ENCODE data around the gene ZNF592.
"Not testable (repeated sequence)": the region's sequence is repeated elsewhere in the genome, so short reads cannot be mapped to it uniquely, and the experiment has no call there.

ZNF592 gene, protein sequence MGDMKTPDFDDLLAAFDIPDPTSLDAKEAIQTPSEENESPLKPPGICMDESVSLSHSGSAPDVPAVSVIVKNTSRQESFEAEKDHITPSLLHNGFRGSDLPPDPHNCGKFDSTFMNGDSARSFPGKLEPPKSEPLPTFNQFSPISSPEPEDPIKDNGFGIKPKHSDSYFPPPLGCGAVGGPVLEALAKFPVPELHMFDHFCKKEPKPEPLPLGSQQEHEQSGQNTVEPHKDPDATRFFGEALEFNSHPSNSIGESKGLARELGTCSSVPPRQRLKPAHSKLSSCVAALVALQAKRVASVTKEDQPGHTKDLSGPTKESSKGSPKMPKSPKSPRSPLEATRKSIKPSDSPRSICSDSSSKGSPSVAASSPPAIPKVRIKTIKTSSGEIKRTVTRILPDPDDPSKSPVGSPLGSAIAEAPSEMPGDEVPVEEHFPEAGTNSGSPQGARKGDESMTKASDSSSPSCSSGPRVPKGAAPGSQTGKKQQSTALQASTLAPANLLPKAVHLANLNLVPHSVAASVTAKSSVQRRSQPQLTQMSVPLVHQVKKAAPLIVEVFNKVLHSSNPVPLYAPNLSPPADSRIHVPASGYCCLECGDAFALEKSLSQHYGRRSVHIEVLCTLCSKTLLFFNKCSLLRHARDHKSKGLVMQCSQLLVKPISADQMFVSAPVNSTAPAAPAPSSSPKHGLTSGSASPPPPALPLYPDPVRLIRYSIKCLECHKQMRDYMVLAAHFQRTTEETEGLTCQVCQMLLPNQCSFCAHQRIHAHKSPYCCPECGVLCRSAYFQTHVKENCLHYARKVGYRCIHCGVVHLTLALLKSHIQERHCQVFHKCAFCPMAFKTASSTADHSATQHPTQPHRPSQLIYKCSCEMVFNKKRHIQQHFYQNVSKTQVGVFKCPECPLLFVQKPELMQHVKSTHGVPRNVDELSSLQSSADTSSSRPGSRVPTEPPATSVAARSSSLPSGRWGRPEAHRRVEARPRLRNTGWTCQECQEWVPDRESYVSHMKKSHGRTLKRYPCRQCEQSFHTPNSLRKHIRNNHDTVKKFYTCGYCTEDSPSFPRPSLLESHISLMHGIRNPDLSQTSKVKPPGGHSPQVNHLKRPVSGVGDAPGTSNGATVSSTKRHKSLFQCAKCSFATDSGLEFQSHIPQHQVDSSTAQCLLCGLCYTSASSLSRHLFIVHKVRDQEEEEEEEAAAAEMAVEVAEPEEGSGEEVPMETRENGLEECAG (N-terminal part only)

GRCh38 chr15:84748274-84749110 lies at the start of gene ZNF592:
ZNF592 (plus strand) TSS chr15:84748592; CDS start chr15:84782676, 34,084 bp downstream.
- DNase-seq, result peak; percentile 27 to 89 (median 73)

DNA sequence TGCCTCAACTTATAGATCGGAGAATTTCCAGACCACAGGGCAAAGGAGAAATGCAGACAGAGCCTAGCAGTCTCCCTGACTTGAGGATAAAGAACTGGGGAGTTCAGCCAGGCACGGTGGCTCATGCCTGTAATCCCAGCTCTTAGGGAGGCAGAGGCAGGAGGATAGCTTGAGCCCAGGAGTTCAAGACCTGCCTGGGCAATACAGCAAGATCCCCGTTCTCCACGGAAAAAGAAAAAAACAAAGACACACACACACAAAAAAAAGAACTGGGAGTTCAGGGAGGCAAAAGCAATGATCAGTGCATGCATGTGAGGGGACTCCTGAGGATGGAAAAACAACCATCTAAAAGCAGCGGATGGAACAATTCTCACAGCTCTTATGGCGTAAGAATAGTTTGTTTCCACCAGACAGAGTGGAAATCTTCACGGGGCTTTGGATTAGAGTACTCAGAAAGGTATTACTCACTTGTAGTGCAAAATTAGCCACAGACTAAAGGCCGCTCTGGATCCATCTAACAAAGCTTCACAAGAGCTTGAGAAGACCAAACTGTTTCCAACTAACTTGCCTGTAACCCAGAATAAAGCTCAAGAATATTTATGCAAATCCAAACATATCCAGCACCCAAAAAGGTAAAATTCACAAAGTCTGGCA lies 48.7 kb upstream of the ZNF592 start:
- DNase-seq, result no peak

- peak in 20 of 51 donors; percentile 2 to 60 (median 17) for DNase-seq
Observed at GRCh38 chr15:84702961-84703482, 45.4 kb upstream of the ZNF592 start.

DNA sequence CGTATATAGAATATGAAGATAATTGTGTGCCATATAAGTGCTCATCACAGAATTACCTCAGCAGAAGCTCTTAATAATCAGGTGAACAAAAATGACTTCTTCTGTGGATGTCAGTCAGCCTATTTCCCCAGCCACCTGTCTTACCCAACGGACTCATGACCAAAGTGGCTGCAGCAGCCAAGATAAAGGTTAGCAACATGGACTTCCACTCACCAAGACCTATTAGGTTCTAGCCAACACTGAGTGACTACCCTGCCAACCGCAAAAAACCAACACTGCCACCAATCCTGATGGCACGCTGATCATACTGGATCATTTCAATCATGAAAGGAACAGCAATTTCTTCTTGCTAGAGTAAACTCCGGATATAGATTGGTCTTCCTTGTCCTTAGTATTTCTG lies 44.6 kb upstream of the ZNF592 start:
- no peak for DNase-seq

DNA sequence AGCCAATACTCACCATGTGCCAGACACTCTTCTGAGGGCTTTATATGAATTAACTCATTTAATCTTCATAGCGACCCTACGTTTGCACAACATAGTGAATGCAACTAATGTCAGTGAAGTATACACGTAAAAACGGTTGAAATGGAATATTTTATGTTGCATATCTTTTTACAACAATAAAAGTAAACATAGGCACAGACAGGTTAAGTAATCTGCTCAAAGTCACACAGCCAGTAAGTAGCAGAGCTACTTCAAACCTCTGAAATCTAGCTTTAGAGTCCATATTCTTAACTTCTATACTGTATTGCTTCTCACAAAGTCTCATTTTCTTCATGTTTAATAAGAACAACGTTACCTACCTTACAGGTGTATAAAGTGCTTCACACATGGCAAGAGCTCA lies 34.0 kb upstream of the ZNF592 start:
- no peak for DNase-seq

GRCh38 chr15:84714821-84715220 lies 33.6 kb upstream of the ZNF592 start:
- no peak for DNase-seq

- peak in 15 of 51 donors; percentile 8 to 76 (median 37) for DNase-seq
Observed at GRCh38 chr15:84715441-84716035, 32.9 kb upstream of the ZNF592 start.

DNA sequence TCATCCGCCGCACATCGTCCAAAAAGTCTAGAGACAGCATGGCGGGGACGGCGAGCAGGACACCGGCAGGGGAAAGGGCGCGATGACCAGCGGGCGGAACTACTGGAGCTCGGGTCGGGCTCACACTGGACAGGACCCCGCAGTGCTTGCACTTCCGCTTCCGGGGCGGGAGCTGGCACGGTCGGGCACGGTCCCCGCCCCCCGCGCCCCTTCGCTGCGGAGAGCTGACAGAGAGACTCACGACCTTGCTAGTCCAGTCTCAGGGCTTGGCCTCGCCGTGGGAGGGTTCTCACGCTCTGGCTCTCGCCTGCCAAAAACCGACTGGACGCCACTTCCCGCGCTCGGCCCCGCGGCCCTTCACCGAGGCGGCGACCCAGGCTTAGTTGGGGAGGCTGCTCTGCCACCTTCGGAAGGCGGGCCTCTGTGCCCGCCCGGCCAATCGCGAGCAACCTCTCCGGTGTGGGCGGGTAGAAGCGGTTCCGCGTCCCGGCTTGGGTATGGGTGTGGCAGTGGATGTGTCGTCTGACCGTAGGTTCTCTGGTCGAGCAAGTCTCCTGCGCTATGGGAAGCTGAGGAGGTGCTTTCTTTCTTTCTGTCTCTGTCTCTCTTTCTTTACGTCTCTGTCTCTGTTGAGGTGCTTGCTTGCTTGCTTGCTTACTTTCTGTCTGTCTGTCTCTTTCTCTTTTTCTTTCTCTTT lies 32.2 kb upstream of the ZNF592 start, which contains the start of gene SEC11A:
TSS of gene SEC11A (minus strand) at position 104 of the 697 bp plus-strand sequence. CDS start at position 40, 64 bp downstream.
- peak; percentile 81 to 100 (median 96) for DNase-seq

DNA sequence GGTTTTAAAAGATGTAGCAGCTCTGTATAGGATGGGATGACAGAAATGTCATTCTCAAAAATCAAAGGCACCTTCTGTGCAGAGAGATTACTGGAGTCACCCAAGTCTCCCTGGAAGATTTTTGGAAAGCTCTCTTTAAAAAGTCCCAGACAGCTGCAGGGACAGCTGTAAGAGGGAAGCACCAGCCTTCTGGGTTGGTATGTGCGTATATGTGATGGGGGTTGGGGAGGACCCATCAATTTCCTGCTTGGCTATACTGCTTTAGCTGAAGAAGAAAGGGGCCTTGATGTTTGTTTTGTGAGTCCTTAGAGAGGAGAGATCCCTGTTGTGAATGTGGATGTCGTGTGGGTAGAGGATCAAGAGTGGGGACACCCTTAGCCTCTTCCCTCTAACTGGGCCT lies 27.0 kb upstream of the ZNF592 start:
- no peak for DNase-seq

DNA sequence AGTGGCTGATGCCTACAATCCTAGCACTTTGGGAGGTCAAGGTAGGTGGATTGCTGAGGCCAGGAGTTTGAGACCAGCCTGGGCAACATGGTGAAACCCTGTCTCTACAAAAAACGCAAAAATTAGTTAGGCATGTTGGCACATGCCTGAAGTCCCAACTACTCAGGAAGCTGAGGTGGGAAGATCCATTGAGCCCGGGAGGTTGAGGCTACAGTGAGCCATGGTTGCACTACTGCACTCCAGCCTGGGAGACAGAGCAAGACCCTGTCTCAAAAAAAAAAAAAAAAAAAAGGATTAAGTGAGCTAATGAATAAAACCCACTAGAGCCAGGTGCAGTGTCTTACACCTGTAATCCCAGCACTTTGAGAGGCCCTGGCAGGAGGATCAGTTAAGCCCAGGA lies 25.8 kb upstream of the ZNF592 start:
- no peak for DNase-seq

DNA sequence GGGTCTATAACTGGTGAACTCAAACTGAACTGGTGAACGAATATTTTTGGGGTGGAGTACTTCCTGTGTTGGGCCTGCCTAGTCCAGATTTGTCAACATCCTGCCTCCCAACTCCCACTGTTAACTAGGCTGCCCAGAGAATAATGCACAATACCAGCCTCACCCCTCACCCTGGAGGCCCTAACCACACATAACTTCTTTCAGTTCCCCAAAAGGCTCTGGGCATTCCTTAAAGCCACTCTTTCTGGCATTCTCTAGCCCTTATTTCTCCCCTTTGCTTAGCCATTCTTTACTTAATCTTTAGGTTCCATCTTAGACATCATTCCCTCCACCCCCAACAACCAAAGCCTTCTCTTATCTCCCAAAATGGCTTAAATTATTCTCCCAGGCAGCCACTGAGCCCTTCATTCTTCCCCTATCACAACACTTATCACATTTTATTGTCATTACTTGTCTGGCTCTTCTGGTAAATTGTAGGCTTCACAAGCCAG lies 23.3 kb upstream of the ZNF592 start:
- DNase-seq, result peak in 1 of 51 donors; percentile 6

DNA sequence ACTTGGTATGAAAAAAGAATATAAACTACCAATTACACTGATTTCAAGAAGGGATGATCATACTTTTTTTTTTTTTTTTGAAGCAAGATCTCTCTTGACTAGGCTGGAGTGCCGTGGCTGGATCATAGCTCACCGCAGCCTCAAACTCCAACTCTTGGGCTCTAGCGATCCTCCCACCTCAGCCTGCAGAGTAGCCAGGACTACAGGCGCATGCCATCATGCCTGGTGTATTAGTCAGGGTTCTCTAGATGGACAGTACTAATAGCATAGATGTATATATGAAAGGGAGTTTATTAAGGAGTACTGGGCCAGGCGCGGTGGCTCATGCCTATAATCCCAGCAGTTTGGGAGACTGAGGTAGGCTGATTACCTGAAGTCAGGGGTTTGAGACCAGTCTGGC lies 21.0 kb upstream of the ZNF592 start:
- DNase-seq, result no peak

DNA sequence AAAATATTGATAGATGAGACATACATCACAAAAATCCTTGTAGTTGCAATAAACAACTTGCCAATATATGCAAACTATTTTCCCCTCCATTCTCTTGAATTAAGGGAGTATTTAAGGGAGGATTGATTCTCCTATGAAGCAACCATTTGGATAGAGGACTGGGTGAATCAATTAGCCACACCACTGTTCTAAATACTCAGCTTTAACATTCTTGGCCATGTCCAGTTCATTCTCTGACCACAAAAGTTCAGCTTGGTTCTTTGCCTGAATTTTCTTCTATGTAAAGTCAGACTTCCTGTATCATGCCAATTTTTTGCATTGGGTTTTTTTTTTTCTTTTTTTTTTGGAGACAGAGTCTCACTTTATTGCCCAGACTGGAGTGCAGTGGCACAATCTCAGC lies 16.6 kb upstream of the ZNF592 start:
- DNase-seq, result no peak

GRCh38 chr15:84734794-84735479 lies 13.5 kb upstream of the ZNF592 start:
- DNase-seq, result peak in 3 of 51 donors; percentile 2 to 21 (median 5)

DNA sequence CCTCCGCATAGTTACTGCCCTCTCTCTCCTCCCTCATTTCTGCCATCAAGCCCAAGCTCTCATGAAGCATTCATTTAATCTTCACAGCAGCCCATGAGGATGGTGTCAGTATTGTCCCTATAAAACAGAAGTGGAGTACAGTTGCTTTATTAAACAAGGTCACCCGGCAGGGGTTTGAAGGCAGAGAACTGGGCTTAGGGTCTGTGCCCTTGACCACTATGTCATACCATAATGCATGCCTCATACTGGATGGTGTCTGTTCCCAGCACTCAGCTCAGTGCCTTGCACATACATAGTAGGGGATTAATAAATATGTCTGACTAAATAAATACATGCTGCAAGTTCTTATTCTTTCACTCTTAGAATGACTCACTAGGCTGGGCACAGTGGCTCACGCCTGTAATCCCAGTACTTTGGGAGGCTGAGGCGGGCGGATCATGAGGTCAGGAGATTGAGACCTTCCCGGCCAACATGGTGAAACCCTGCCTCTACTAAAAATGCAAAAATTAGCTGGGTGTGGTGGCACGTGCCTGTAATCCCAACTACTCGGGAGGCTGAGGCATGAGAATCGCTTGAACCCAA lies 12.8 kb upstream of the ZNF592 start:
- DNase-seq, result not testable (repeated sequence)

DNA sequence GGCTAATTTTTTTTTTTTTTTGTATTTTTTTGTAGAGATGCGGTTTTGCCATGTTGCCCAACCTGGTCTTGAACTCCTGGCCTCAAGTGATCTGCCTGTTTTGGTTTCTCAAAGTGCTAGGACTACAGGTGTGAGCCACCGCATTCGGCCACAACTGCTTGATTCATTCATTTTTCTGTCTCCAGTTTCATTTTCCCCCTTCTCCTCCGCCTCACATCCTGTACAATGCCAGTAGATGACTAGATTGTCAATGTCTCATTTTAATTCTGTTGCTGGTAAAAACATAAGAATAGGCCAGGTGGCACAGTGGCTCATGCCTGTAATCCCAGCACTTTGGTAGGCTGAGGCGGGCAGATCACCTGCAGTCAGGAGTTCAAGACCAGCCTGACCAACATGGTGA lies 12.0 kb upstream of the ZNF592 start:
- no peak for DNase-seq

DNA sequence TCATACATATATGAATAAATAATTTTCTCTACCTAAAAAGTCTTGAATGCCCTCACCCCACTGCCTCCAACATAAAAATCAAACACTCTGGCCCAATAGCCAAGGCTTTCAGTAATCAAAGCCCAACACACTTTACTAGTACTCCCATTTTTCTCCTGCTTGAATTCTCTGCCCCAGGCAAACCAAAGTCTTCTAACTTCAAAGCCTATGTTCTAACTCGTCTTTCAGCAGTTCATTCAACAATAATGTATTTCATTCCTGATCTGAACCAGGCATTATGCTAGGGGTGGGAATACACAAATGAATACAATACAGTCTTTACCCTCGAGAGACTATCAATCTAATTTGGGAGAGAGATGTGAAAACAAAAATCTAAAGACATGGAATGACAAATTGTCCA lies 11.4 kb upstream of the ZNF592 start:
- DNase-seq, result no peak
